Brain microvascular endothelial cell (primary cell): ENCODE measurements around the gene SRGAP3.

Source experiments
- DNase-seq: peaks from one replicate; pipeline ENCODE4 v3.0.0-alpha.2; 2020
- H3K27ac ChIP-seq: fragments of 250-450 bp; sonication (Bioruptor Pico); 2 replicates; pipeline ENCODE4 v1.5.1; 2020; ENCODE audit warnings: mild to moderate bottlenecking, moderate library complexity
- H3K27me3 ChIP-seq: fragments of 250-450 bp; sonication (Bioruptor Pico); replicated peaks from 2 replicates; pipeline ENCODE4 v1.5.1; 2020; ENCODE audit warnings: mild to moderate bottlenecking
- H3K36me3 ChIP-seq: fragments of 250-450 bp; sonication (Bioruptor Pico); replicated peaks from 2 replicates; pipeline ENCODE4 v1.5.1; 2020; ENCODE audit warnings: mild to moderate bottlenecking
- H3K4me3 ChIP-seq: 2 replicates; pipeline ENCODE4 v1.5.1; 2011; ENCODE audit warnings: low read depth, mild to moderate bottlenecking, control low read depth, low read length, moderate library complexity
- in situ Hi-C: cut with HindIII; loops from 2 replicates; pipeline ENCODE4 v1.10.0; 2017; ENCODE audit warnings: low sequenced_read_pairs, low pct_ligation_motif_present
- TF ChIP-seq, protein P1 (sequence below): IDR thresholded peaks from 2 replicates; pipeline ENCODE4 v1.5.1; 2011; ENCODE audit warnings: low read depth, mild to moderate bottlenecking, moderate library complexity, low read length, control low read depth, inconsistent platforms; ENCODE audit errors: missing control alignments

SRGAP3 gene

DNA sequence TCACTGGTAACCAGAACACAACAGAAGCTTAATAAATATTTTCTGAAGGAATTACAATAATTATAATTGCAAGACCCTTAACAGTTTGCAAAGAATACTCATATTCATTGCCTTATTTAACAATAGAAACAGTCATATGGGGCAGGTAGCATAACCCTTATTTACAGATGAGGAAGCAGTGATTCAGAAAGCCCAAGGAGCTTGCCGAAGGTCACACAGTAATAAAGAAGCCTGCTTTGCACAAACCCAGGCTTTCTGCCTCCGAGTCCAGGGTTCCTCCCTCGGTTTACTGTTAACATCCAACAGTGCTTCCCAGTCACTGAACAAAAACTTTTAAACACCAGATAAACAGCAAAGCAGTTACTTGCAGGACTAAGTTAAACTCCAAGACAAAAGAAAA, 35.3 kb downstream of the SRGAP3 start:
- TF ChIP-seq, protein P1, sequence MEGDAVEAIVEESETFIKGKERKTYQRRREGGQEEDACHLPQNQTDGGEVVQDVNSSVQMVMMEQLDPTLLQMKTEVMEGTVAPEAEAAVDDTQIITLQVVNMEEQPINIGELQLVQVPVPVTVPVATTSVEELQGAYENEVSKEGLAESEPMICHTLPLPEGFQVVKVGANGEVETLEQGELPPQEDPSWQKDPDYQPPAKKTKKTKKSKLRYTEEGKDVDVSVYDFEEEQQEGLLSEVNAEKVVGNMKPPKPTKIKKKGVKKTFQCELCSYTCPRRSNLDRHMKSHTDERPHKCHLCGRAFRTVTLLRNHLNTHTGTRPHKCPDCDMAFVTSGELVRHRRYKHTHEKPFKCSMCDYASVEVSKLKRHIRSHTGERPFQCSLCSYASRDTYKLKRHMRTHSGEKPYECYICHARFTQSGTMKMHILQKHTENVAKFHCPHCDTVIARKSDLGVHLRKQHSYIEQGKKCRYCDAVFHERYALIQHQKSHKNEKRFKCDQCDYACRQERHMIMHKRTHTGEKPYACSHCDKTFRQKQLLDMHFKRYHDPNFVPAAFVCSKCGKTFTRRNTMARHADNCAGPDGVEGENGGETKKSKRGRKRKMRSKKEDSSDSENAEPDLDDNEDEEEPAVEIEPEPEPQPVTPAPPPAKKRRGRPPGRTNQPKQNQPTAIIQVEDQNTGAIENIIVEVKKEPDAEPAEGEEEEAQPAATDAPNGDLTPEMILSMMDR: no peak
- DNase-seq: no peak
- in situ Hi-C loops: no loop called here
- peaks cover 2% of the 10 kb centered on the region for H3K27me3 ChIP-seq
- no peaks in the 10 kb centered on the region for H3K36me3 ChIP-seq
- H3K27ac ChIP-seq: no peak overlapping the region
- no peak overlapping the region for H3K4me3 ChIP-seq

DNA sequence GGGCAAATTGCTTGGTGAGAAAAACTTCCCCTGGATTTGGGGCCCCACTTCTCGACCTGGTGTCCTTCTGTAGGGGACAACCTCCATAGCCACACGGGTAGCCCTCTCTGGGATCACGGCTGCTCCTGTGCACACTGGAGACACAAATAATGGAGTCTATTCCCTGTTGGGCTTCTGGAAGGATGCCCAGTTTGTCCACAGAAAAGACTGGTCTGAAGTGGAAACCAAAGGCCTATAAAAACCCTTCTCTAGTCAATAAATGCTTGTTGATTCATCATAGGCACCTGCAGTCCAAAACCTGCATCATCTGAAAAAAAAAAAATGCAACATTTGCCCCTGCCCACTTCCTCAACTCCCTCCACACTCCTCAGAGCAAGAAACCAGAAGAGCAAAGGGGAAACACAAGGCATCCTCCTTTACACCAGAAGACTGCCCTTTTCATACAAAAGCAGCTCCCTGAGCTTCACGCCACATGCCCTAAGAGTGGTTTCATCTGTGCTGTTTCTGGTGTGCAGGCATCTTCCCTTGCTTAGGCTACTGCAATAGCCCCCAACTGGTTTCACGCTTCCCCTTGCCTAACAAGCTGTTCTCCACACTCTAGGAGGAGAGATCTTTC, 36.3 kb downstream of the SRGAP3 start:
- Histone ChIP-seq H3K27me3 (peaks cover 1% of the 10 kb centered on the region), H3K36me3 (no peaks in the 10 kb centered on the region), H3K4me3 (no peak overlapping the region), H3K27ac (no peak overlapping the region)
- in situ Hi-C loops: no loop called here
- no peak for DNase-seq
- TF ChIP-seq, protein P1: no peak

DNA sequence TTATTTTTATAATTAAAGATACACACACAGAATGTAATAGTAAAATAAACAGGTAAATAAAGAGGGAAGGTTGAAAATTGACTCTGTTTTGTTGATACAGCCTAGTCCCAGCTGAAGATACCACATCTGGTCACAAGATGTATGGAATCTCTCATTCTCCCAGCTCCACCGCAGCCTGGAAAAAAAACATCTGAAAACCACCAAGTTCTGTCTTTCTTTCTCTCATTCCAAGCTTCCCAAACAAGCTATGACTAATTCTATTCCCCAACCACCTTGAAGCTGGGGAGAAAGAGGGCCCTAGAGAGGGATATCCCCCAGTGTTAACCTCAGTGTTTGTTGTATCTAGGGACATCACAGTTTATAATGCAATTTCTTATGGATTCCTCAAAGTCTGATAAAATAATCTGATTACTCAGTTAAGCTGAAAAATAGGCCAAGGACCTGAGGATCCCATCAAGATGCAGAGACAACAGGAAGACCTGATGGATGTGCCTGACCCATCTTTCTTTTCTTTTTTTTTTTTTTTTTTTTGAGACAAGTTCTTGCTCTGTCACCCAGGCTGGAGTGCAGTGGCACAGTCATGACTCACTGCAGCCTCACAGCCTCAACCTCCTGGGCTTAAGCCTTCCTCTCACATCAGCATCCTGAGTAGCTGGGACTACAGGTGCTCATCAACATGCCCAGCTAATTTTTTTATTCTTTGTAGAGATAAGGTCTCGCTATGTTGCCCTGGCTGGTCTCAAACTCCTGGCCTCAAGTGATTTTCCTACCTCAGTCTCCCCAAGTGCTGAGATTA, 38.1 kb downstream of the SRGAP3 start:
- H3K36me3 ChIP-seq: no peaks in the 10 kb centered on the region
- no peak overlapping the region for H3K4me3 ChIP-seq
- no peaks in the 10 kb centered on the region for H3K27me3 ChIP-seq
- H3K27ac ChIP-seq: no peak overlapping the region
- DNase-seq: peak; percentile 28
- TF ChIP-seq, protein P1: no peak
- in situ Hi-C loops: no loop called here

DNA sequence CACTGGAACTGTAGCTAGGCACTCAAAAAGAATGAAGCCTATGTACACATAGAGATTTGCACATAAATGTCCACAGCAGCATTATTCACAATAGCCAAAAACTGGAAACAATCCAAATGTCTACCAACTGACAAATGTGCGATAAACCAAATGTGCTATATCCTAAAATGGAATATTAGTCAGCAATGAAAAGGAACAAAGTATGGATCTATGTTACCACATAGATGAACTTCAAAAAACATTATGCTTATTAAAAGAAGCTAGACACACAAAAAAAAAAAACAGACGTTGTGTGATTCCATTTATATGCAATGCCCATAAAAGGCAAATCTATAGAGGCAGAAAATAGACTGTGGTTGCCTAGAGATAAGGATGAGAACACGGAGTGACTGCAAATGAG, 39.7 kb downstream of the SRGAP3 start:
- no peaks in the 10 kb centered on the region for H3K27me3 ChIP-seq
- H3K27ac ChIP-seq: no peak overlapping the region
- H3K4me3 ChIP-seq: no peak overlapping the region
- DNase-seq: no peak
- H3K36me3 ChIP-seq: no peaks in the 10 kb centered on the region
- TF ChIP-seq, protein P1: no peak
- in situ Hi-C loops: no loop called here

DNA sequence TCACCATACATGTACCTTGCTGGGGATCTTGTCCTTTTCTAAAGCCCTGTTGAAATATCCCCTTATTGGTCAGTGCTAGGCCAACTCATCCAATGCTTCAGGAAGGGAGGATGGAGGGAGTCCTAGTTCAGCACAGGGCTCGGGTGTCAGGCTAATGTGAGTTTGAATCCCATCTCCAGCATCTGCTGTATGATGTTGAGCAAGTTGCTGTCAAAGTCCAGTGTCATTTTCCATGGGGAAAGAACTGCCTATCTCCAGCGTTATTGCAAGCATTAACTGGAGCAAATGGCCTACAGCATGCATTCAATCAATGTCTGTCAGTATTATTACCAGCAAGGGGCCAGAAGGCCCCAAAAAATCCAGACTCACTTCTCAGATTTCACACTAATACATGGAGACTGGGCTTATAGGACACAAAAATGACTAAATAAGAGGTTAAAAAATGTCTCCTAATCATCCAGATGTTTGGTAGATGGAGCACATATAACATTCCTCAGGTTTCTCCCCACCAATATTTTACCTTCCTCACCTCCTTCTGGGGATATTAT, 40.8 kb downstream of the SRGAP3 start:
- Histone ChIP-seq H3K36me3 (no peaks in the 10 kb centered on the region), H3K27me3 (no peaks in the 10 kb centered on the region)

More for the DNA sequence above, 40.8 kb downstream of the SRGAP3 start:
- in situ Hi-C loops: no loop called here
- no peak overlapping the region for H3K27ac ChIP-seq
- no peak overlapping the region for H3K4me3 ChIP-seq
- TF ChIP-seq, protein P1: no peak
- DNase-seq: no peak
